Umbilical cord (tissue), 2 donors: ENCODE measurements around the gene TRPV4. TPM values are rescaled to one million over a fixed set of nuclear protein-coding genes. Genes with fewer than 3 reads are reported as not detected.

Experiments used
- DNase-seq: peaks from one replicate; pipeline ENCODE4 v3.0.0-alpha.2; 2015; ENCODE audit warnings: low spot score
- total RNA-seq: library from RNA; depleted of rRNA; stranded (reverse); fragments of >200 nt; gene quantifications from one replicate; pipeline ENCODE4 v1.2.3, GENCODE V29; 2014; ENCODE audit warnings: low replicate concordance; ENCODE audit not compliant: insufficient read depth

TRPV4 gene
- total RNA-seq, 1 donor from 2014 or later = 0.48 TPM

GRCh38 chr12:109741970-109742703, 91.1 kb downstream of the TRPV4 start:
- no peak for DNase-seq

GRCh38 chr12:109741286-109741969, 91.8 kb downstream of the TRPV4 start:
- DNase-seq = no peak

GRCh38 chr12:109740694-109741245, 92.4 kb downstream of the TRPV4 start:
- no peak for DNase-seq

GRCh38 chr12:109739747-109740693, 93.2 kb downstream of the TRPV4 start:
- DNase-seq = no peak

GRCh38 chr12:109738878-109739665, 94.1 kb downstream of the TRPV4 start:
- DNase-seq = no peak

- no peak for DNase-seq
These were observed 95.0 kb downstream of the TRPV4 start for GRCh38 chr12:109738209-109738608.

- DNase-seq = no peak
These were observed 95.6 kb downstream of the TRPV4 start for GRCh38 chr12:109737631-109738030.

GRCh38 chr12:109737126-109737525, 96.1 kb downstream of the TRPV4 start:
- DNase-seq = no peak

GRCh38 chr12:109736552-109737108, 96.6 kb downstream of the TRPV4 start:
- DNase-seq = peak; percentile 61

GRCh38 chr12:109735825-109736551, 97.2 kb downstream of the TRPV4 start:
- DNase-seq = no peak

- DNase-seq = no peak
These were observed 98.1 kb downstream of the TRPV4 start for GRCh38 chr12:109735051-109735521.

- DNase-seq = no peak
These were observed 98.8 kb downstream of the TRPV4 start for GRCh38 chr12:109734219-109735000.

Other genes starting within 250 kb of the TRPV4 start
- 4.1 TPM for gene FAM222A, start 119.6 kb downstream of the TRPV4 start, total RNA-seq
- 30.6 TPM for gene GLTP, start 47.1 kb upstream of the TRPV4 start, total RNA-seq
- 22.6 TPM for gene TCHP, start 66.9 kb upstream of the TRPV4 start, total RNA-seq
- gene GIT2, start 163.0 kb upstream of the TRPV4 start, total RNA-seq = 33.7 TPM
- 58.3 TPM for gene ANKRD13A, start 166.0 kb upstream of the TRPV4 start, total RNA-seq
- 28.6 TPM for gene C12orf76, start 215.1 kb upstream of the TRPV4 start, total RNA-seq